ENCODE results near the gene TFF3. TPM values are rescaled to one million over a fixed set of nuclear protein-coding genes. Genes with fewer than 3 reads are reported as not detected.

TFF3 gene
- total and polyA plus RNA-seq, 2 experiments from 2014 or later: not detected

GRCh38 chr21:42298237-42298636, 17.0 kb downstream of the TFF3 start:
- H3K9me2 ChIP-seq (ENCODE audit: insufficient read depth): no peaks in the 10 kb centered on the region
- no peak overlapping the region for H3K4me2 ChIP-seq (ENCODE audit: unreplicated experiment)
- H3K27ac ChIP-seq: no peak overlapping the region
- peaks cover 13% of the 10 kb centered on the region; the same call in 1 of the 2 replicates for H3K27me3 ChIP-seq (replicated peaks; ENCODE audit: insufficient read depth)
- in situ Hi-C loops (cut with MboI): no loop called here
- H3K4me3 ChIP-seq: no peak overlapping the region
- H3K9me3 ChIP-seq (ENCODE audit: low read depth): no peaks in the 10 kb centered on the region
- TF ChIP-seq EZH2 (IDR thresholded peaks at IDR 0.05; ENCODE audit: insufficient read depth, poor library complexity, severe bottlenecking) (no peak), EZH2phosphoT487 (IDR thresholded peaks at IDR 0.05; ENCODE audit: insufficient read depth, low read depth) (no peak)
- no peak for DNase-seq
- no peaks in the 10 kb centered on the region for H3K79me2 ChIP-seq (ENCODE audit: insufficient read depth)
- H3K9ac ChIP-seq: no peak overlapping the region
- H3F3A ChIP-seq (ENCODE audit: insufficient read depth): no peaks in the 10 kb centered on the region
- H3K4me1 ChIP-seq (ENCODE audit: insufficient read depth): no peaks in the 10 kb centered on the region
- H3K36me3 ChIP-seq (ENCODE audit: low read depth): no peaks in the 10 kb centered on the region
- WGBS, 2 experiments (ENCODE audit: low coverage in 1 of 2, low lambda C conversion rate in 2 of 2, missing lambda C conversion rate in 2 of 2): 23 to 36% methylated on average over 6 of the region's 6 CpGs
- no peaks in the 10 kb centered on the region for H4K20me1 ChIP-seq (ENCODE audit: insufficient read depth)
- H2AFZ ChIP-seq: no peak overlapping the region

- no peaks in the 10 kb centered on the region for H3K4me1 ChIP-seq (ENCODE audit: insufficient read depth)
- no peak overlapping the region for H3K4me3 ChIP-seq
- 49 to 51% methylated on average over 9 of the region's 9 CpGs for WGBS, 2 experiments (ENCODE audit: low coverage in 1 of 2, low lambda C conversion rate in 2 of 2, missing lambda C conversion rate in 2 of 2)
- H3F3A ChIP-seq (ENCODE audit: insufficient read depth): no peaks in the 10 kb centered on the region
- no peak for TF ChIP-seq EZH2 (IDR thresholded peaks at IDR 0.05; ENCODE audit: insufficient read depth, poor library complexity, severe bottlenecking)
- no peak for TF ChIP-seq EZH2phosphoT487 (IDR thresholded peaks at IDR 0.05; ENCODE audit: insufficient read depth, low read depth)
- no peaks in the 10 kb centered on the region for H3K9me3 ChIP-seq (ENCODE audit: low read depth)
- H3K27me3 ChIP-seq (replicated peaks; ENCODE audit: insufficient read depth): peaks cover 13% of the 10 kb centered on the region; the same call in 1 of the 2 replicates
- no peak for DNase-seq
- H3K36me3 ChIP-seq (ENCODE audit: low read depth): no peaks in the 10 kb centered on the region
- no peaks in the 10 kb centered on the region for H4K20me1 ChIP-seq (ENCODE audit: insufficient read depth)
- in situ Hi-C loops (cut with MboI): no loop called here
- H3K27ac ChIP-seq: no peak overlapping the region
- H3K79me2 ChIP-seq (ENCODE audit: insufficient read depth): no peaks in the 10 kb centered on the region
- H3K9me2 ChIP-seq (ENCODE audit: insufficient read depth): no peaks in the 10 kb centered on the region
- H3K9ac ChIP-seq: no peak overlapping the region
- no peak overlapping the region for H3K4me2 ChIP-seq (ENCODE audit: unreplicated experiment)
- H2AFZ ChIP-seq: no peak overlapping the region
Measured at GRCh38 chr21:42297377-42297776, 17.8 kb downstream of the TFF3 start.

DNA sequence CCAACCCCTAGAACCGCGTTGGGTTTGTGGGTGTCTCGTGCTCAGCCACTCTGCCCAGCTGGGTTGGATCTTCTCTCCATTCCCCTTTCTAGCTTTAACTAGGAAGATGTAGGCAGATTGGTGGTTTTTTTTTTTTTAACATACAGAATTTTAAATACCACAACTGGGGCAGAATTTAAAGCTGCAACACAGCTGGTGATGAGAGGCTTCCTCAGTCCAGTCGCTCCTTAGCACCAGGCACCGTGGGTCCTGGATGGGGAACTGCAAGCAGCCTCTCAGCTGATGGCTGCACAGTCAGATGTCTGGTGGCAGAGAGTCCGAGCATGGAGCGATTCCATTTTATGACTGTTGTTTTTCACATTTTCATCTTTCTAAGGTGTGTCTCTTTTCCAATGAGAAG, 18.7 kb downstream of the TFF3 start:
- no peak overlapping the region for H3K4me3 ChIP-seq

DNA sequence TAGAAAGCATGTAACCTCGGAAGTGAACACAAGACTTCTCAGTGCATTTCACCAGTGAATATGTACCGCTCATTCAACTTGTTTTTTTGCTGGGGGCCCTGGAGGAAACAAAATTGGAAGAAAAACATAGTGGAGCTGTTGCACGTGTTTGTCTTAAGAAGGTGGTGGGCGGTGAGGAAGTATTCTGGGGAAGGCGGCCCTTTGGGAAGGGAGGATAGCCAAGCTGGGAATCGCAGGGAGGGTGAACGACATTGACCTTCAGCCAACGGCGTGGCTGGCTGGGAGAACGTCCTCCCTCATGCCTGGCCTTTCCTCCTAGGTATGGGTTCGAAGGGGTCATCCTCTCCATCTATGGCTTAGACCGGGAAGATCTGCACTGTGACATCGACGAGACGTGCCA, 19.4 kb downstream of the TFF3 start:
- Histone ChIP-seq H3K36me3 (ENCODE audit: low read depth) (no peaks in the 10 kb centered on the region), H2AFZ (no peak overlapping the region), H3K9me3 (ENCODE audit: low read depth) (no peaks in the 10 kb centered on the region), H3K79me2 (ENCODE audit: insufficient read depth) (no peaks in the 10 kb centered on the region), H3K27me3 (replicated peaks; ENCODE audit: insufficient read depth) (0 out of 2 replicates have a peak, but pooled peaks cover 13% of the 10 kb centered on the region), H3K4me1 (ENCODE audit: insufficient read depth) (no peaks in the 10 kb centered on the region), H3K9ac (no peak overlapping the region), H3F3A (ENCODE audit: insufficient read depth) (no peaks in the 10 kb centered on the region), H3K27ac (no peak overlapping the region), H4K20me1 (ENCODE audit: insufficient read depth) (no peaks in the 10 kb centered on the region), H3K4me3 (no peak overlapping the region), H3K9me2 (ENCODE audit: insufficient read depth) (no peaks in the 10 kb centered on the region), H3K4me2 (ENCODE audit: unreplicated experiment) (no peak overlapping the region)
- WGBS, 2 experiments (ENCODE audit: low coverage in 1 of 2, low lambda C conversion rate in 2 of 2, missing lambda C conversion rate in 2 of 2): 71 to 74% methylated on average over 15 of the region's 15 CpGs
- TF ChIP-seq EZH2phosphoT487 (IDR thresholded peaks at IDR 0.05; ENCODE audit: insufficient read depth, low read depth) (no peak), EZH2 (IDR thresholded peaks at IDR 0.05; ENCODE audit: insufficient read depth, poor library complexity, severe bottlenecking) (no peak)
- no peak for DNase-seq
- in situ Hi-C loops (cut with MboI): no loop called here

More for the DNA sequence above, 18.7 kb downstream of the TFF3 start:
- WGBS, 2 experiments (ENCODE audit: low coverage in 1 of 2, low lambda C conversion rate in 2 of 2, missing lambda C conversion rate in 2 of 2): 49 to 51% methylated on average over 7 of the region's 7 CpGs
- Histone ChIP-seq H3F3A (ENCODE audit: insufficient read depth) (no peaks in the 10 kb centered on the region), H3K9me2 (ENCODE audit: insufficient read depth) (no peaks in the 10 kb centered on the region), H3K9ac (no peak overlapping the region), H3K4me2 (ENCODE audit: unreplicated experiment) (no peak overlapping the region), H3K79me2 (ENCODE audit: insufficient read depth) (no peaks in the 10 kb centered on the region), H3K27ac (no peak overlapping the region), H3K36me3 (ENCODE audit: low read depth) (no peaks in the 10 kb centered on the region), H3K9me3 (ENCODE audit: low read depth) (no peaks in the 10 kb centered on the region), H2AFZ (no peak overlapping the region), H3K27me3 (replicated peaks; ENCODE audit: insufficient read depth) (0 out of 2 replicates have a peak, but pooled peaks cover 13% of the 10 kb centered on the region), H3K4me1 (ENCODE audit: insufficient read depth) (no peaks in the 10 kb centered on the region), H4K20me1 (ENCODE audit: insufficient read depth) (no peaks in the 10 kb centered on the region)
- TF ChIP-seq EZH2 (IDR thresholded peaks at IDR 0.05; ENCODE audit: insufficient read depth, poor library complexity, severe bottlenecking) (no peak), EZH2phosphoT487 (IDR thresholded peaks at IDR 0.05; ENCODE audit: insufficient read depth, low read depth) (no peak)
- DNase-seq: no peak
- in situ Hi-C loops (cut with MboI): no loop called here
